HCT116 (cell line): ENCODE results near the gene PROB1. TPM values are rescaled to one million over a fixed set of nuclear protein-coding genes. Genes with fewer than 3 reads are reported as not detected.
"Not testable (repeated sequence)": the region's sequence is repeated elsewhere in the genome, so short reads cannot be mapped to it uniquely, and the experiment has no call there.

Experiments
- ATAC-seq: fragments of 200-7000 bp; cut with Tn5 transposase; 2 replicates; pipeline ENCODE4 v1.9.1; 2020; ENCODE audit warnings: mild to moderate bottlenecking, moderate library complexity
- BruUV-seq: library from RNA; stranded (reverse); fragments of 400-500 nt; replicated peaks from 2 replicates; lab custom pipeline; 2021; lab: Mats Ljungman, UMichigan
- CTCF ChIA-PET: fragments of 300-600 bp; sonication (Branson Sonifier 250); formaldehyde crosslinking; loops from one replicate; lab custom pipeline; 2021; ENCODE audit warnings: antibody characterized with exemption; lab: Charles Lee
- POLR2A ChIA-PET: fragments of 300-600, 350-600 bp; sonication (Branson Sonifier 250); formaldehyde crosslinking; loops from one replicate; lab custom pipeline; 2021; ENCODE audit warnings: antibody characterized with exemption; lab: Charles Lee
- RAD21 ChIA-PET, 2 experiments: fragments of 300-600 bp; sonication (Branson Sonifier 250); formaldehyde crosslinking; loops; one replicate each; lab custom pipeline; 2023; ENCODE audit warnings: low total read pairs in 2 of 2; ENCODE audit not compliant: uncharacterized antibody in 2 of 2, unreplicated experiment in 2 of 2, low non-redundant PET in 1 of 2; lab: Charles Lee
- DNase-seq: peaks from one replicate; pipeline ENCODE4 v3.0.0-alpha.2; 2010; ENCODE audit warnings: low read depth, low spot score
- H2AFZ ChIP-seq: fragments of 200-600 bp; shearing (Covaris generic), sonication (generic); 2 replicates; pipeline ENCODE4 v1.6.1; 2017; ENCODE audit warnings: low read depth, mixed run types, mixed read lengths, antibody characterized with exemption, low read length; ENCODE audit not compliant: poor library complexity, severe bottlenecking
- H3K27ac ChIP-seq: 2 replicates; pipeline ENCODE4 v1.5.1; 2012; ENCODE audit warnings: low read depth, low read length
- H3K27me3 ChIP-seq: fragments of 200-600 bp; sonication (generic); 2 replicates; pipeline ENCODE4 v1.6.1; 2016; ENCODE audit warnings: mixed run types, low read length, mixed read lengths; ENCODE audit not compliant: insufficient read depth
- H3K36me3 ChIP-seq, 2 experiments: fragments of 200-500 bp in 1 of 2; fragments of 200-600 bp in 1 of 2; sonication (Bioruptor generic) in 1 of 2; sonication (generic) in 1 of 2; 2 replicates each; pipeline versions ENCODE4 v1.5.1 to v1.6.1; 2014 to 2016; ENCODE audit warnings: low read length in 2 of 2, inconsistent platforms in 1 of 2, mixed read lengths in 1 of 2, mixed run types in 1 of 2; ENCODE audit not compliant: insufficient read depth in 2 of 2, control insufficient read depth in 1 of 2
- H3K4me1 ChIP-seq, 2 experiments: fragments of 200-600 bp in 1 of 2; sonication (generic) in 1 of 2; 2 replicates each; pipeline versions ENCODE4 v1.5.1 to v1.6.1; 2012 to 2017; ENCODE audit warnings: low read length in 2 of 2, inconsistent platforms in 1 of 2, mild to moderate bottlenecking in 1 of 2, mixed read lengths in 1 of 2, mixed run types in 1 of 2, moderate library complexity in 1 of 2; ENCODE audit not compliant: insufficient read depth in 2 of 2, control insufficient read depth in 1 of 2
- H3K4me2 ChIP-seq: fragments of 200-600 bp; sonication (generic); 2 replicates; pipeline ENCODE4 v1.6.1; 2017; ENCODE audit warnings: mixed run types, low read length, mixed read lengths
- H3K4me3 ChIP-seq, 2 experiments: fragments of 200-600 bp in 1 of 2; sonication (generic) in 1 of 2; replicated peaks in 1 of 2; 2 replicates each; pipeline ENCODE4 v1.5.1; 2011 to 2016; ENCODE audit warnings: low read length in 2 of 2, control low read depth in 1 of 2, low read depth in 1 of 2, mild to moderate bottlenecking in 1 of 2, mixed read lengths in 1 of 2, mixed run types in 1 of 2
- H3K79me2 ChIP-seq: fragments of 200-600 bp; sonication (generic); 2 replicates; pipeline ENCODE4 v1.6.1; 2017; ENCODE audit warnings: mild to moderate bottlenecking, mixed run types, low read length, moderate library complexity, mixed read lengths; ENCODE audit not compliant: insufficient read depth
- H3K9ac ChIP-seq: fragments of 200-600 bp; sonication (generic); 2 replicates; pipeline ENCODE4 v1.6.1; 2016; ENCODE audit warnings: low read length, mixed read lengths
- H3K9me2 ChIP-seq: fragments of 200-600 bp; sonication (generic), shearing (Covaris generic); 2 replicates; pipeline ENCODE4 v1.6.1; 2017; ENCODE audit warnings: mixed run types, mild to moderate bottlenecking, moderate library complexity; ENCODE audit not compliant: insufficient read depth
- H3K9me3 ChIP-seq, 2 experiments: fragments of 200-500 bp in 1 of 2; fragments of 200-600 bp in 1 of 2; sonication (Bioruptor generic) in 1 of 2; sonication (generic) in 1 of 2; 2 replicates each; pipeline ENCODE4 v1.6.1; 2014 to 2017; ENCODE audit warnings: low read length in 2 of 2, mixed read lengths in 2 of 2, inconsistent platforms in 1 of 2, low read depth in 1 of 2, mild to moderate bottlenecking in 1 of 2, mixed run types in 1 of 2, moderate library complexity in 1 of 2; ENCODE audit not compliant: control insufficient read depth in 1 of 2, insufficient read depth in 1 of 2
- H4K20me1 ChIP-seq: fragments of 200-600 bp; sonication (generic), shearing (Covaris generic); 2 replicates; pipeline ENCODE4 v1.6.1; 2017; ENCODE audit warnings: mixed run types, mild to moderate bottlenecking, moderate library complexity; ENCODE audit not compliant: insufficient read depth
- CTCF ChIP-seq, 3 experiments: fragments of 200-600 bp in 1 of 3; sonication (generic) in 1 of 3; IDR thresholded peaks in 2 of 3; conservative IDR thresholded peaks in 1 of 3; 2 replicates each; pipeline ENCODE4 v1.5.1; 2012 to 2017; ENCODE audit warnings: low read depth in 2 of 3, low read length in 2 of 3, antibody characterized with exemption in 1 of 3, borderline replicate concordance in 1 of 3, control low read depth in 1 of 3, mild to moderate bottlenecking in 1 of 3, mixed read lengths in 1 of 3, mixed run types in 1 of 3, moderate library complexity in 1 of 3; ENCODE audit not compliant: insufficient read depth in 1 of 3
- EZH2 ChIP-seq: fragments of 200-600 bp; sonication (generic); IDR thresholded peaks from 2 replicates; pipeline ENCODE4 v1.6.1; 2017; ENCODE audit warnings: antibody characterized with exemption, mixed run types
- RAD21 ChIP-seq: IDR thresholded peaks from 2 replicates; pipeline ENCODE4 v1.6.1; 2012; ENCODE audit warnings: low read depth, mild to moderate bottlenecking
- intact Hi-C: fragments of 100-400 bp; cut with micrococcal nuclease; formaldehyde crosslinking; loops from 2 replicates; pipeline ENCODE4 v1.10.0; 2022
- total RNA-seq: library from RNA; stranded (reverse); gene quantifications from one replicate; pipeline ENCODE4 v1.2.1, GENCODE V29; 2021; ENCODE audit not compliant: unreplicated experiment

The PROB1 gene
- total RNA-seq, 1 experiment from 2014 or later = 1.7 TPM

DNA sequence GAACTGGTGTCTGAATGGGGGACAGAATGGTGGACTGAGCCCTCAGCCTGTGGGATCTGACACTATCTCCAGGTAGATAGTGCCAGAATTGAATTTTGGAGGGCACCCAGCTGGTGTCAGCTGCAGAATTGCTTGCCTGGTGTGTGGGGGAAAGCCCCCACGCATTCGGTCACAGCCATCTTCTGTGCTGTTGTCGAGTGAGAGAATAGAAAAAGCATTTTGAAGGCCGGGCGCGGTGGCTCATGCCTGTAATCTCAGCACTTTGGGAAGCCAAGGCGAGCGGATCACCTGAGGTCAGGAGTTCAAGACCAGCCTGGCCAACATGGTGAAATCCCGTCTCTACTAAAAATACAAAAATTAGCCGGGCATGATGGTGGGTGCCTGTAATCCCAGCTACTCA lies 7.9 kb downstream of the PROB1 start:
- H3K9me3 ChIP-seq, POLR2A ChIA-PET, DNase-seq, H3K9me2 ChIP-seq, ATAC-seq, H3K4me2 ChIP-seq, H3K27me3 ChIP-seq, H4K20me1 ChIP-seq, H3K4me3 ChIP-seq, H3K36me3 ChIP-seq, RAD21 ChIA-PET, H3K79me2 ChIP-seq, H3K27ac ChIP-seq, BruUV-seq, H2AFZ ChIP-seq, CTCF ChIA-PET, intact Hi-C loops, H3K9ac ChIP-seq: not testable (repeated sequence)
- H3K4me1 ChIP-seq = peaks cover 18 to 25% of the 10 kb centered on the region in 2 experiments

GRCh38 chr5:139386050-139386438 lies 8.9 kb downstream of the PROB1 start:
- no peaks in the 10 kb centered on the region for H3K9me2 ChIP-seq
- intact Hi-C loops = no loop called here
- no TSS peak for BruUV-seq
- H3K79me2 ChIP-seq = no peaks in the 10 kb centered on the region
- H3K4me1 ChIP-seq = peaks cover 13 to 16% of the 10 kb centered on the region in 2 experiments; a peak in 3 of 4 replicates
- no peak overlapping the region for H3K9ac ChIP-seq
- ChIA-PET RAD21 (no interaction called here), POLR2A (no interaction called here), CTCF (no interaction called here)
- ATAC-seq (no peak), DNase-seq (no peak)
- H3K27ac ChIP-seq = no peak overlapping the region
- no peaks in the 10 kb centered on the region for H3K27me3 ChIP-seq
- no peak overlapping the region for H2AFZ ChIP-seq
- H3K4me2 ChIP-seq = no peak overlapping the region
- H3K4me3 ChIP-seq = no peak overlapping the region
- H3K9me3 ChIP-seq = no peaks in the 10 kb centered on the region
- no peaks in the 10 kb centered on the region for H3K36me3 ChIP-seq
- H4K20me1 ChIP-seq = no peaks in the 10 kb centered on the region
- TF ChIP-seq EZH2 = no peak
- no peak for TF ChIP-seq CTCF (IDR thresholded peaks at IDR 0.05 in 2 of 3, conservative IDR thresholded peaks at IDR 0.05 in 1 of 3; ENCODE audit: borderline replicate concordance in 1 of 3, insufficient read depth in 1 of 3, low read depth in 2 of 3, low read length in 2 of 3)
- TF ChIP-seq RAD21 = no peak
